CD4-positive, alpha-beta T cell treated with Interleukin-21 for 1 hour (primary cell): ENCODE results near the gene VWA8.
"Not testable (repeated sequence)": the region's sequence is repeated elsewhere in the genome, so short reads cannot be mapped to it uniquely, and the experiment has no call there.

Source experiments
- DNase-seq: peaks from one replicate; pipeline ENCODE4 v3.0.0-alpha.2; 2020

VWA8 gene

GRCh38 chr13:41919741-41920487 lies 41.0 kb downstream of the VWA8 start:
- DNase-seq, result no peak

DNA sequence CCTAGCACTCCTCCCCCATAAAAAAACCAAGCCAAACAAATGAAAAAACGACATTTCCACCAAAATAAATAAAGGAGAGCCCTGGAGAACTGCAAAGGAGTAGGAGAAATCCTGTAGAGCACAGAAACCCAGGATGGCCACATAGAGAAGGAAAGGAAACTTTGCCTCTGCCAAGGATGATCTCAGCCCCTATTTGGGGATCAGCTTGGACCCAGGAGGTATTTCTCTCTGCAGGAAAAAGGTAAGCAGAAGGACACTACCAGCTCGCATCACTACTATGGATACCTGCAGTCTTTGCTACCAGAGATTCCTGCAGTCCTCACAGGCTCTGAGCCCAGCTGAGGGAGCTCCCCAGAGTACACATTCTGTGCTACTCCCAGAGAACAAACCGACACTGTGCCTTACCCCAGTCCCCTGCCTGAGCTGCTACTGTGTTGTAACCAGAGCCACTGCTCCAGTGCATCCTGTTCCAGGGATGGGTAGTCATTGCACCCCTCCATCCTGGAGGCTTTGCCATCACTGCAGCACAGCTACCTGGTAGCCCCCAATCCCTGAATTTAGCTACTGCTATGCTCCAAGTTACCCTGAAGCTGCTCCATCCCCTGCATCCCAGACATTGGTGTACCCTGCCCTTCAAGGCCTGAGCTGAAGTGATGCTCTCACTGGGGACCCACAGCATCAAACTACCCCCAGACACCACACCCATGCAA lies 41.7 kb downstream of the VWA8 start:
- no peak for DNase-seq

GRCh38 chr13:41917641-41918040 lies 43.3 kb downstream of the VWA8 start:
- DNase-seq, result peak; percentile 5

- DNase-seq, result peak; percentile 47
Measured at GRCh38 chr13:41916173-41916954, 44.5 kb downstream of the VWA8 start.

GRCh38 chr13:41915081-41915480 lies 45.8 kb downstream of the VWA8 start:
- no peak for DNase-seq

DNA sequence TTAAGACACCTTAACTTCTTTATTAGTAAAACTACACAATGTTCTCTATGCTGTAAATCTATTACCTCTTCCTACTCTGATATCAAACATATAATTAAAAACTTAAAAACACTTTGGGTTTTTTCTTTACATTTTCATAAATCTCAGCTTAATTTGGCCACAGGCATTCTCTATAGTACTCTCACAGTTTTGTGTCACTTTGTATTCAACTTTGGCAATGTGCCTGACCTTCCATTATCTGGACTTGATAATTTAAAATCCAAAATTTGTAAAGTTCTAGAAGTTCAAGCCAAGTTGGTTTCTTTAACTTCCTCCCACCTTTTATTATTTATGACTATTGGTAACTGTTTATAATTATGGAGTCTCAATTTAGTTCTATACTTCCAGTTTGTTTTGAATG lies 46.4 kb downstream of the VWA8 start:
- no peak for DNase-seq

DNA sequence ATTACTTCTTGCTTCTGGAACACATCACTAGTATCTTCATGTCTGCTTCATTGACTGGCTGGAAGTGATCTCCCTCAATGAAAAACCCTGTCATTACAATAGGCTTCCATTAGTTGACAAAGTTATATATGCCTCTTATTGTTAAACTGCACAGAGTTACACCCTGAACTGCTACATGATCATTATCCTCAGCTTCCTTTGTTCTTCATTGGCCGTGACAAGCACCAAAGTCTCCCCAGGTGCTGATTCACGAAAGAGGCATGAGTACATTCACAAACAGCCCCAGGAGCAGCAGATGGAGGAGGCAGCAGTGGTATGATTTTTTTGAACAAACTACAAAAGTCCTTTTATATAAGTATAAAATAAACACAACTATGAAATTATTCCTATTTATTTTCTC lies 51.4 kb downstream of the VWA8 start:
- no peak for DNase-seq

DNA sequence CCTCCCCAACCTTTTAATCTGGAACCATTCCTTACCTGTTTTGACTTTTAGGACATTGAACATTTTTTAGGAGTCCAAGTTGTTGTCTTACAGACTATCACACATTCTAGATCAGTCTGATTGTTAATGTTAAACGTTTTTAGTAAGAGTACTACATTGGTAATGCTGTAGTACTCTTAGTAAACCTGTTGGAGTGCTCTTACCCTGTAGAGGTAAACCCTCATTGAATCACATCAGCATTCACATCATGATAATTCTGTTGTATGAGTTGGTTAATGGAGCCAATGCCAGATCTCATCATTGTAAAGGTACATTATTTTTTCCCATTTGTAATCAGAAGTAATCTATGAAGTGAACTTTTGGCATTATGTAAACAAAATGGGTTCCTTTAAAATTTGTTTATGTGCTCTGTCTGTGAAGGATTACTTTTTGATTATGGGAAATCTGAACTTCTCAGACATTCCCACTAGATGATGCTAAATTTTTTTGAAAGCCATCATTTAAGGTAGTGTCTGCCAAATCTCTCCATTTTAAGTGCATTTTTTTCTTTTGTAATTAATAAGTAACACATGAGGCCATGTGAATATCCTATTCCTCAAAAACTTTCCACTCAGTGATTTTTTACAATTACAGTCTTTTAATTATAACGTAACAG lies 55.2 kb downstream of the VWA8 start:
- DNase-seq, result peak; percentile 56

- no peak for DNase-seq
Measured at GRCh38 chr13:41900918-41901317, 60.0 kb downstream of the VWA8 start.

DNA sequence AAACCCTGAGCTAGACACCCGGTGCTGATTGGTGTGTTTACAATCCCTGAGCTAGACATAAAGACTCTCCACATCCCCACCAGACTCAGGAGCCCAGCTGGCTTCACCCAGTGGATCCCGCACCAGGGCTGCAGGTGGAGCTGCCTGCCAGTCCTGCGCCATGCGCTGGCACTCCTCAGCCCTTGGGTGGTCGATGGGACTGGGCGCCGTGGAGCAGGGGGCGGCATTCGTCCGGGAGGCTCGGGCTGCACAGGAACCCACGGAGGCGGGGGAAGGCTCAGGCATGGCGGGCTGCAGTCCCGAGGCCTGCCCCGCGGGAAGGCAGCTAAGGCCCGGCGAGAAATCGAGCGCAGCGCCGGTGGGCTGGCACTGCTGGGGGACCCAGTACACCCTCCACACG lies 62.5 kb downstream of the VWA8 start:
- DNase-seq, result not testable (repeated sequence)

GRCh38 chr13:41897126-41897525 lies 63.8 kb downstream of the VWA8 start:
- no peak for DNase-seq

- no peak for DNase-seq
Measured at GRCh38 chr13:41895478-41895877, 65.4 kb downstream of the VWA8 start.

GRCh38 chr13:41891119-41891518 lies 69.8 kb downstream of the VWA8 start:
- no peak for DNase-seq

GRCh38 chr13:41883147-41883546 lies 77.8 kb downstream of the VWA8 start:
- DNase-seq, result no peak

- DNase-seq, result not testable (repeated sequence)
Measured at GRCh38 chr13:41881890-41882289, 79.0 kb downstream of the VWA8 start.

DNA sequence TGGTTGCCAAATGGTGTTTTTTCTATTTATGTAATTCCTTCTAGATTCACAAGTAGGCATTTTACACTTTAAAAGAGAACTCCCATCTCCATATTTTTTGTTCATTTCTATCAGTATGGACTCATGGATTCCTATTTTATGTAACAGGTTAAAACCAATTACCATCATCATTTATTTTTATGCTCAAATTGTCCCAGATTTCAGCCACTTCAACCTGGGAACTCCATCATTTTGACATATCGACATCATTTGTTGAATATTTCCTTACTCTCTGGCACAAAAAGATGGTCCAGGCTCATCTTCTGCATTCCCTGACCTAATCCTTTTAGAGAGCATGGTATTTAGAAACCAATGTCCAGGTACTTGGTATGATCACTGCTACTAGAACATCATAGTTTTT lies 79.9 kb downstream of the VWA8 start:
- no peak for DNase-seq

GRCh38 chr13:41864658-41865057 lies 96.3 kb downstream of the VWA8 start:
- no peak for DNase-seq

GRCh38 chr13:41862659-41863058 lies 98.2 kb downstream of the VWA8 start:
- DNase-seq, result not testable (repeated sequence)

- no peak for DNase-seq
Measured at GRCh38 chr13:41859565-41859964, 101.3 kb downstream of the VWA8 start.

- no peak for DNase-seq
Measured at GRCh38 chr13:41858780-41859179, 102.1 kb downstream of the VWA8 start.

GRCh38 chr13:41854758-41855157 lies 106.2 kb downstream of the VWA8 start:
- no peak for DNase-seq

GRCh38 chr13:41851351-41851750 lies 109.6 kb downstream of the VWA8 start:
- DNase-seq, result no peak
